A549 (cell line): ENCODE results near the gene HSP90AA1. TPM values are rescaled to one million over a fixed set of nuclear protein-coding genes. Genes with fewer than 3 reads are reported as not detected.

Experiments used
- ATAC-seq, 2 experiments: fragments of 200-7000 bp in 1 of 2; fragments of >200 bp in 1 of 2; cut with Nextera tagmentation in 1 of 2; cut with Tn5 transposase in 1 of 2; 3 replicates each; pipeline versions ENCODE4 v1.8.0 to v1.9.1; 2018 to 2020; ENCODE audit warnings: mild to moderate bottlenecking in 1 of 2, moderate library complexity in 1 of 2
- CTCF ChIA-PET: fragments of 300-600 bp; sonication (Branson Sonifier 250); formaldehyde crosslinking; extraction: SDS; loops from one replicate; lab custom pipeline; 2021; ENCODE audit warnings: antibody characterized with exemption, inconsistent platforms; lab: Yijun Ruan, JAX
- POLR2A ChIA-PET: fragments of 350-600 bp; formaldehyde crosslinking; extraction: SDS; loops from one replicate; lab custom pipeline; 2021; ENCODE audit warnings: antibody characterized with exemption, inconsistent platforms; lab: Yijun Ruan, JAX
- DNase-seq, 2 experiments: peaks; one replicate each; pipeline versions ENCODE4 v3.0.0 to v3.0.0-alpha.2; 2011 to 2016; ENCODE audit warnings: low read depth in 1 of 2, low spot score in 1 of 2
- FAIRE-seq: peaks from 2 replicates; lab custom pipeline; 2011; peaks lifted over from hg19 to GRCh38; lab: Jason Lieb, UNC
- H3K27ac ChIP-seq, 2 experiments: fragments of >200 bp; sonication (Bioruptor Twin); formaldehyde crosslinking; 3 replicates each; pipeline ENCODE4 v1.5.1; 2016 to 2017
- H3K4me1 ChIP-seq: fragments of >200 bp; sonication (Bioruptor Twin); formaldehyde crosslinking; 3 replicates; pipeline ENCODE4 v1.6.1; 2016
- H3K4me2 ChIP-seq: fragments of >200 bp; sonication (Bioruptor Twin); formaldehyde crosslinking; 3 replicates; pipeline ENCODE4 v1.6.1; 2016
- H3K4me3 ChIP-seq: fragments of >200 bp; sonication (Bioruptor Twin); formaldehyde crosslinking; 3 replicates; pipeline ENCODE4 v1.5.1; 2016
- H3K9me3 ChIP-seq: fragments of >200 bp; sonication (Bioruptor Twin); formaldehyde crosslinking; 3 replicates; pipeline ENCODE4 v1.6.1; 2016
- ATOH8 ChIP-seq: fragments of 250-450 bp; sonication (Bioruptor Pico); IDR thresholded peaks from 2 replicates; pipeline ENCODE4 v1.5.0; 2020; ENCODE audit warnings: low read depth, mild to moderate bottlenecking, moderate library complexity
- BHLHE40 ChIP-seq: IDR thresholded peaks from 2 replicates; pipeline ENCODE4 v1.6.1; 2012; ENCODE audit warnings: low read depth, low read length, inconsistent platforms
- CEBPB ChIP-seq, 2 experiments: fragments of >200 bp in 1 of 2; sonication (Bioruptor Twin) in 1 of 2; formaldehyde crosslinking in 1 of 2; IDR thresholded peaks; 2 replicates each; pipeline ENCODE4 v1.6.1; 2012 to 2016
- CHD2 ChIP-seq: fragments of 150-350 bp; IDR thresholded peaks from 2 replicates; pipeline ENCODE4 v1.6.1; 2014; ENCODE audit warnings: low read length; ENCODE audit not compliant: partially characterized antibody
- CTCF ChIP-seq: fragments of >200 bp; sonication (Bioruptor Twin); formaldehyde crosslinking; IDR thresholded peaks from 3 replicates; pipeline ENCODE4 v1.5.1; 2016
- E2F6 ChIP-seq: IDR thresholded peaks from 2 replicates; pipeline ENCODE4 v1.6.1; 2012; ENCODE audit warnings: low read depth, borderline replicate concordance
- EP300 ChIP-seq, 2 experiments: fragments of >200 bp; sonication (Bioruptor Twin); formaldehyde crosslinking; IDR thresholded peaks; 2 replicates in 1 of 2; 3 replicates in 1 of 2; pipeline ENCODE4 v1.6.1; 2016 to 2017
- ESRRA ChIP-seq: fragments of 150-350 bp; IDR thresholded peaks from 2 replicates; pipeline ENCODE4 v1.6.1; 2014; ENCODE audit warnings: mild to moderate bottlenecking, low read length, borderline replicate concordance
- HDAC2 ChIP-seq: fragments of 200-600 bp; sonication (generic); IDR thresholded peaks from 2 replicates; pipeline ENCODE4 v1.6.1; 2016
- HEYL ChIP-seq: fragments of 250-450 bp; sonication (Bioruptor Pico); IDR thresholded peaks from 2 replicates; pipeline ENCODE4 v1.8.0; 2021; ENCODE audit warnings: mild to moderate bottlenecking, moderate library complexity
- HOXA7 ChIP-seq: fragments of 250-450 bp; sonication (Bioruptor Pico); IDR thresholded peaks from 2 replicates; pipeline ENCODE4 v1.5.0; 2020; ENCODE audit warnings: mild to moderate bottlenecking, moderate library complexity
- JUN ChIP-seq, 2 experiments: fragments of >200 bp; sonication (Bioruptor Twin); formaldehyde crosslinking; IDR thresholded peaks; 2 replicates in 1 of 2; 3 replicates in 1 of 2; pipeline ENCODE4 v1.6.1; 2016 to 2017
- JUNB ChIP-seq: fragments of >200 bp; sonication (Bioruptor Twin); formaldehyde crosslinking; IDR thresholded peaks from 2 replicates; pipeline ENCODE4 v1.6.1; 2016
- MAX ChIP-seq: IDR thresholded peaks from 2 replicates; pipeline ENCODE4 v1.6.1; 2012
- MAZ ChIP-seq: fragments of 150-350 bp; IDR thresholded peaks from 2 replicates; pipeline ENCODE4 v1.6.1; 2014; ENCODE audit warnings: antibody characterized with exemption, low read depth, low read length, borderline replicate concordance
- MYC ChIP-seq: IDR thresholded peaks from 2 replicates; pipeline ENCODE4 v1.6.1; 2012; ENCODE audit warnings: mild to moderate bottlenecking, inconsistent platforms, low read length, improper control_type of control experiment, borderline replicate concordance
- PHF8 ChIP-seq: fragments of 200-600 bp; sonication (generic); IDR thresholded peaks from 2 replicates; pipeline ENCODE4 v1.6.1; 2016; ENCODE audit warnings: low read depth, mild to moderate bottlenecking, antibody characterized with exemption, moderate library complexity, borderline replicate concordance
- POLR2AphosphoS2 ChIP-seq: conservative IDR thresholded peaks from 2 replicates; pipeline ENCODE4 v1.6.1; 2012; ENCODE audit warnings: low read length, improper control_type of control experiment, inconsistent platforms
- RFX5 ChIP-seq: fragments of 450-650 bp; IDR thresholded peaks from 2 replicates; pipeline ENCODE4 v1.7.1; 2014; ENCODE audit warnings: antibody characterized with exemption, mild to moderate bottlenecking, moderate library complexity
- TFCP2L1 ChIP-seq: fragments of 250-450 bp; sonication (Bioruptor Pico); IDR thresholded peaks from 2 replicates; pipeline ENCODE4 v1.5.0; 2021; ENCODE audit warnings: mild to moderate bottlenecking
- USF2 ChIP-seq: fragments of 450-650 bp; IDR thresholded peaks from 2 replicates; pipeline ENCODE4 v1.6.1; 2014; ENCODE audit warnings: antibody characterized with exemption
- ZC3H11A ChIP-seq: fragments of 450-650 bp; IDR thresholded peaks from 2 replicates; pipeline ENCODE4 v1.6.1; 2014; ENCODE audit warnings: antibody characterized with exemption, mild to moderate bottlenecking
- WGBS: methylation state at CpG from one replicate; pipeline ENCODE4 v1.1.6; 2017; ENCODE audit errors: missing lambda C conversion rate; 5-methylcytosine and 5-hydroxymethylcytosine counted together
- polyA plus RNA-seq, 4 experiments: library from polyadenylated mRNA; depleted of rRNA in 3 of 4; stranded (reverse); fragments of >200 nt; fragmentation: RNase III in 1 of 4; extraction: RNeasy Plus Mini Kit Qiagen cat#74134 plus additional on column Dnase treatment in 1 of 4; gene quantifications; 2 replicates in 3 of 4; 3 replicates in 1 of 4; pipeline ENCODE4 v1.2.3, GENCODE V29; 2011 to 2017

HSP90AA1 gene
- polyA plus RNA-seq, 2 of the 4 experiments (the other 2 are of a cell fraction): 1,087 to 1,864 TPM

- TF ChIP-seq POLR2AphosphoS2 (peak; percentile 35; the same call in 1 of the 2 replicates), EP300 (IDR thresholded peaks at IDR 0.05) (no peak), PHF8 (no peak), JUN (IDR thresholded peaks at IDR 0.05) (no peak)
- no peak overlapping the region for H3K27ac ChIP-seq
- WGBS: 87% methylated on average over 31 of the region's 31 CpGs
- FAIRE-seq: no peak
- ATAC-seq: peak; percentile 12 to 42
- H3K4me2 ChIP-seq: no peak overlapping the region
- ChIA-PET CTCF (interaction anchor here (1.7 to 2.0 kb wide), 2 partner anchors 95 to 382 kb away, joined by 3 to 6 read pairs; no protein-coding TSS in a partner anchor), POLR2A (no interaction called here)
- H3K4me3 ChIP-seq: no peak overlapping the region
- no peak for DNase-seq
- H3K9me3 ChIP-seq: no peaks in the 10 kb centered on the region
- H3K4me1 ChIP-seq: no peaks in the 10 kb centered on the region
Observed at GRCh38 chr14:102056694-102057442, 30.0 kb downstream of the HSP90AA1 start.

GRCh38 chr14:102055181-102055901 lies 31.5 kb downstream of the HSP90AA1 start:
- Histone ChIP-seq H3K4me1 (no peaks in the 10 kb centered on the region), H3K4me3 (no peak overlapping the region), H3K4me2 (no peak overlapping the region), H3K9me3 (no peaks in the 10 kb centered on the region)
- no peak for FAIRE-seq
- WGBS: 93% methylated on average over 24 of the region's 24 CpGs
- no peak for TF ChIP-seq PHF8
- 0 out of 2 replicates have a peak, but pooled peaks have one; percentile 14 for TF ChIP-seq POLR2AphosphoS2
- TF ChIP-seq, all 56 proteins: peak for 1
- ChIA-PET CTCF (interaction anchor here (0.7 to 2.0 kb wide), 4 partner anchors 9 to 94 kb away, joined by 3 to 7 read pairs (median 5); no protein-coding TSS in a partner anchor), POLR2A (no interaction called here)
- DNase-seq: no peak
- ATAC-seq: peak; percentile 6 to 14; a peak in 4 of 6 replicates
- H3K27ac ChIP-seq: no peak overlapping the region

- Histone ChIP-seq H3K4me1 (no peaks in the 10 kb centered on the region), H3K4me2 (no peak overlapping the region), H3K9me3 (no peaks in the 10 kb centered on the region), H3K4me3 (no peak overlapping the region), H3K27ac (no peak overlapping the region)
- ATAC-seq (no peak), DNase-seq (no peak), FAIRE-seq (no peak)
- ChIA-PET CTCF (interaction anchor here (1.0 to 1.4 kb wide), 3 partner anchors 36 to 92 kb away, joined by 3 to 7 read pairs (median 7); no protein-coding TSS in a partner anchor), POLR2A (no interaction called here)
- TF ChIP-seq ZC3H11A (no peak), CHD2 (no peak), E2F6 (no peak), MAX (no peak), ESRRA (no peak)
- 96% methylated on average over 10 of the region's 10 CpGs for WGBS
Observed at GRCh38 chr14:102052522-102052921, 34.3 kb downstream of the HSP90AA1 start.

GRCh38 chr14:102050625-102051024 lies 36.2 kb downstream of the HSP90AA1 start:
- DNase-seq: no peak
- CTCF ChIA-PET: interaction anchor here (1.0 to 4.1 kb wide), 8 partner anchors 13 to 343 kb away, joined by 3 to 22 read pairs (median 4); no protein-coding TSS in a partner anchor
- no peak overlapping the region for H3K4me2 ChIP-seq
- H3K4me1 ChIP-seq: no peaks in the 10 kb centered on the region
- no peak for ATAC-seq
- no peak for TF ChIP-seq HDAC2
- TF ChIP-seq USF2: no peak
- TF ChIP-seq ATOH8 (CRISPR knock-in tag): no peak
- no peak for TF ChIP-seq JUNB
- no peak for TF ChIP-seq CTCF
- no peak for TF ChIP-seq HOXA7 (CRISPR knock-in tag)
- no peak for TF ChIP-seq MYC
- no peak for TF ChIP-seq POLR2AphosphoS2
- TF ChIP-seq BHLHE40: no peak
- no peak for TF ChIP-seq RFX5
- TF ChIP-seq CEBPB (IDR thresholded peaks at IDR 0.05): no peak
- TF ChIP-seq MAZ: no peak
- TF ChIP-seq HEYL: no peak
- no peak for TF ChIP-seq TFCP2L1 (CRISPR knock-in tag)
- POLR2A ChIA-PET: no interaction called here
- no peak overlapping the region for H3K4me3 ChIP-seq
- H3K27ac ChIP-seq: no peak overlapping the region
- no peak for FAIRE-seq
- no peaks in the 10 kb centered on the region for H3K9me3 ChIP-seq
- 91% methylated on average over 11 of the region's 11 CpGs for WGBS
